Measurements from ENCODE around the gene ARF4.

DNA sequence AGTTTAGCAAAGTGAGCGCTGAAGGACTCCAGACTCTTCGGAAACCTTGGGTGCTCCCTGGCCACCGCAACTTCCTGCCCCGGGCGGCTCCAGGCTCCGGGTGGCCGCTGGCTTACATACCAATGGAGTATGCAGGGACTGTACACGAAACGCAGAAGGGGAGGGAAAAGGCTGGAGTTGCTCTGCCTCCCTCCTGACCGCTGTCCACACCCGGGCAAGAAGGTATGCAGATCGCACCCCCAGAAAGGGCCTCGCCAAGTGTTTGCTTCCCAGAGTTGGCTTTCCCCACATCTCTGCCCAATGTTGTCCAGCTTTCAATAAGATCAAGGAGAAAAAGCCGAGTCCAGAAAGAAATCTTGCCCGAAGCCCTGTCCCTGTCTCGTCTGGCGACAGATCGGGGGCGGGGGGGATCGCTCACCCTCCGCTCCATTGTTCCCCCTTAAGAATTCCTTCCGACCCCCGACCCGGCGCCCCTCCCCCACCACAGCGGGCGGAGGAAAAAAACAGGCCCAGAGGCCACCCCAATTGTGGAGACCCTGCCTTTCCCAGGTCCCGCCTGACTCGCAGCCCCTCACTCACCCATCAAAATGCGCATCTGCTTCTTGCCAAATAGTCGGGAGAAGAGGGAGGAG, 533 bp downstream of the ARF4 start:
- no peak for TF ChIP-seq CHD2 (IDR thresholded peaks at IDR 0.05; ENCODE audit: borderline replicate concordance, low read depth, low read length)
- TF ChIP-seq ZNF274 (IDR thresholded peaks at IDR 0.05; ENCODE audit: insufficient read depth, insufficient read length) = no peak
- TF ChIP-seq, protein P1, sequence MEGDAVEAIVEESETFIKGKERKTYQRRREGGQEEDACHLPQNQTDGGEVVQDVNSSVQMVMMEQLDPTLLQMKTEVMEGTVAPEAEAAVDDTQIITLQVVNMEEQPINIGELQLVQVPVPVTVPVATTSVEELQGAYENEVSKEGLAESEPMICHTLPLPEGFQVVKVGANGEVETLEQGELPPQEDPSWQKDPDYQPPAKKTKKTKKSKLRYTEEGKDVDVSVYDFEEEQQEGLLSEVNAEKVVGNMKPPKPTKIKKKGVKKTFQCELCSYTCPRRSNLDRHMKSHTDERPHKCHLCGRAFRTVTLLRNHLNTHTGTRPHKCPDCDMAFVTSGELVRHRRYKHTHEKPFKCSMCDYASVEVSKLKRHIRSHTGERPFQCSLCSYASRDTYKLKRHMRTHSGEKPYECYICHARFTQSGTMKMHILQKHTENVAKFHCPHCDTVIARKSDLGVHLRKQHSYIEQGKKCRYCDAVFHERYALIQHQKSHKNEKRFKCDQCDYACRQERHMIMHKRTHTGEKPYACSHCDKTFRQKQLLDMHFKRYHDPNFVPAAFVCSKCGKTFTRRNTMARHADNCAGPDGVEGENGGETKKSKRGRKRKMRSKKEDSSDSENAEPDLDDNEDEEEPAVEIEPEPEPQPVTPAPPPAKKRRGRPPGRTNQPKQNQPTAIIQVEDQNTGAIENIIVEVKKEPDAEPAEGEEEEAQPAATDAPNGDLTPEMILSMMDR (IDR thresholded peaks at IDR 0.05 in 2 of 3, conservative IDR thresholded peaks at IDR 0.05 in 1 of 3; ENCODE audit: control insufficient read depth in 2 of 3, extremely low read depth in 1 of 3, insufficient read depth in 1 of 3, low read depth in 3 of 3, low read length in 3 of 3) = no peak
- TF ChIP-seq POLR2AphosphoS5 (IDR thresholded peaks at IDR 0.05; ENCODE audit: low read length) = no peak; the same call in 1 of the 2 replicates
- no peak for TF ChIP-seq SMAD1 (IDR thresholded peaks at IDR 0.05; ENCODE audit: low read depth, partially characterized antibody)
- no peak for TF ChIP-seq JUNB (IDR thresholded peaks at IDR 0.05)
- TF ChIP-seq, protein P2, sequence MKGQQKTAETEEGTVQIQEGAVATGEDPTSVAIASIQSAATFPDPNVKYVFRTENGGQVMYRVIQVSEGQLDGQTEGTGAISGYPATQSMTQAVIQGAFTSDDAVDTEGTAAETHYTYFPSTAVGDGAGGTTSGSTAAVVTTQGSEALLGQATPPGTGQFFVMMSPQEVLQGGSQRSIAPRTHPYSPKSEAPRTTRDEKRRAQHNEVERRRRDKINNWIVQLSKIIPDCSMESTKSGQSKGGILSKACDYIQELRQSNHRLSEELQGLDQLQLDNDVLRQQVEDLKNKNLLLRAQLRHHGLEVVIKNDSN (IDR thresholded peaks at IDR 0.05; ENCODE audit: borderline replicate concordance, extremely low read length, insufficient read depth, low read depth, low read length) = no peak
- TF ChIP-seq NR2C2 (IDR thresholded peaks at IDR 0.05; ENCODE audit: borderline replicate concordance, control insufficient read depth, insufficient read length, low read depth) = no peak
- no peak for TF ChIP-seq RAD51 (IDR thresholded peaks at IDR 0.05)
- TF ChIP-seq, protein P3, sequence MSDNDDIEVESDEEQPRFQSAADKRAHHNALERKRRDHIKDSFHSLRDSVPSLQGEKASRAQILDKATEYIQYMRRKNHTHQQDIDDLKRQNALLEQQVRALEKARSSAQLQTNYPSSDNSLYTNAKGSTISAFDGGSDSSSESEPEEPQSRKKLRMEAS (IDR thresholded peaks at IDR 0.05; ENCODE audit: low read depth, low read length) = no peak
- TF ChIP-seq MXI1 (IDR thresholded peaks at IDR 0.05; ENCODE audit: low read depth, low read length) = no peak
